ENCODE data around the gene ZNF341. TPM values are rescaled to one million over a fixed set of nuclear protein-coding genes. Genes with fewer than 3 reads are reported as not detected.

The ZNF341 gene
- total RNA-seq, 4 donors from 2014 or later, result 1.7 to 4.4 (median 2.9) TPM

- no peak overlapping the region for H3K27ac ChIP-seq
- H3K27me3 ChIP-seq, result no peaks in the 10 kb centered on the region
- H3K9me3 ChIP-seq, result no peaks in the 10 kb centered on the region
- WGBS, 2 donors (ENCODE audit: low coverage in 1 of 2), result 70 to 73% methylated on average over 2 to 4 of the region's 5 CpGs
- peaks cover 0 to 43% of the 10 kb centered on the region in 2 donors for H3K36me3 ChIP-seq
- peaks cover 0 to 7% (median 0%) of the 10 kb centered on the region in 3 donors for H3K4me1 ChIP-seq
- ATAC-seq, result no peak
- H3K4me3 ChIP-seq, result no peak overlapping the region
- TF ChIP-seq, protein P1, sequence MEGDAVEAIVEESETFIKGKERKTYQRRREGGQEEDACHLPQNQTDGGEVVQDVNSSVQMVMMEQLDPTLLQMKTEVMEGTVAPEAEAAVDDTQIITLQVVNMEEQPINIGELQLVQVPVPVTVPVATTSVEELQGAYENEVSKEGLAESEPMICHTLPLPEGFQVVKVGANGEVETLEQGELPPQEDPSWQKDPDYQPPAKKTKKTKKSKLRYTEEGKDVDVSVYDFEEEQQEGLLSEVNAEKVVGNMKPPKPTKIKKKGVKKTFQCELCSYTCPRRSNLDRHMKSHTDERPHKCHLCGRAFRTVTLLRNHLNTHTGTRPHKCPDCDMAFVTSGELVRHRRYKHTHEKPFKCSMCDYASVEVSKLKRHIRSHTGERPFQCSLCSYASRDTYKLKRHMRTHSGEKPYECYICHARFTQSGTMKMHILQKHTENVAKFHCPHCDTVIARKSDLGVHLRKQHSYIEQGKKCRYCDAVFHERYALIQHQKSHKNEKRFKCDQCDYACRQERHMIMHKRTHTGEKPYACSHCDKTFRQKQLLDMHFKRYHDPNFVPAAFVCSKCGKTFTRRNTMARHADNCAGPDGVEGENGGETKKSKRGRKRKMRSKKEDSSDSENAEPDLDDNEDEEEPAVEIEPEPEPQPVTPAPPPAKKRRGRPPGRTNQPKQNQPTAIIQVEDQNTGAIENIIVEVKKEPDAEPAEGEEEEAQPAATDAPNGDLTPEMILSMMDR (IDR thresholded peaks at IDR 0.05), result no peak
- no peak for TF ChIP-seq POLR2A (IDR thresholded peaks at IDR 0.05)
- TF ChIP-seq EP300 (IDR thresholded peaks at IDR 0.05), result no peak
- no peak for TF ChIP-seq POLR2AphosphoS5 (IDR thresholded peaks at IDR 0.05)
These were observed 52.0 kb downstream of the ZNF341 start for GRCh38 chr20:33783818-33784217.

- no peak overlapping the region for H3K27ac ChIP-seq
- peaks cover 0 to 11% (median 2%) of the 10 kb centered on the region in 3 donors for H3K4me1 ChIP-seq
- H3K27me3 ChIP-seq, result no peaks in the 10 kb centered on the region
- no peak overlapping the region for H3K4me3 ChIP-seq
- ATAC-seq, result no peak
- TF ChIP-seq, protein P1 (IDR thresholded peaks at IDR 0.05), result no peak
- TF ChIP-seq POLR2AphosphoS5 (IDR thresholded peaks at IDR 0.05), result no peak
- no peak for TF ChIP-seq POLR2A (IDR thresholded peaks at IDR 0.05)
- TF ChIP-seq EP300 (IDR thresholded peaks at IDR 0.05), result no peak
- peaks cover 0 to 47% of the 10 kb centered on the region in 2 donors for H3K36me3 ChIP-seq
- WGBS, 2 donors (ENCODE audit: low coverage in 1 of 2), result 71% methylated on average over 1 of the region's 2 CpGs; no CpG with 5 or more reads in 1 of the 2 donors
- no peaks in the 10 kb centered on the region for H3K9me3 ChIP-seq
These were observed 52.4 kb downstream of the ZNF341 start for GRCh38 chr20:33784225-33784624.

DNA sequence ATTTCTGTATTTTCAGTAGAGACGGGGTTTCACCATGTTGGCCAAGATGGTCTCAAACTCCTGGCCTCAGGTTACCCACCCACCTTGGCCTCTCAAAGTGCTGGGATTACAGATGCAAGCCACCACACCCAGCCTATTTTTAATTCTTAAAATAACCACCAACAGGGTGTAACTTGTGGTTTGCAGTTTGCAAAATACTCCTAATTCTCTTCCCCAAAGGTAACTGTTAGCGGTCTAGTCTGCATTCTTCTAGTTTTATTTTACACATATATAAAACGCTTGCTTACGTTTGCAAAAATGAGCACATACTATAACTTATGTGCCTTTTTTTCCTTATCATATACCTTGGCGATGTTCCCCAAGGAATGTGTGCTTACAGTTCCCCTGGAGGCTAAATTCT lies 53.7 kb downstream of the ZNF341 start:
- Histone ChIP-seq H3K27ac (no peak overlapping the region), H3K9me3 (no peaks in the 10 kb centered on the region), H3K27me3 (no peaks in the 10 kb centered on the region), H3K36me3 (peaks cover 0 to 56% of the 10 kb centered on the region in 2 donors), H3K4me1 (peaks cover 0 to 21% (median 3%) of the 10 kb centered on the region in 3 donors), H3K4me3 (no peak overlapping the region)
- WGBS, 2 donors (ENCODE audit: low coverage in 1 of 2), result 90 to 97% methylated on average over 4 to 5 of the region's 5 CpGs
- TF ChIP-seq POLR2A (IDR thresholded peaks at IDR 0.05) (no peak), POLR2AphosphoS5 (IDR thresholded peaks at IDR 0.05) (no peak), EP300 (IDR thresholded peaks at IDR 0.05) (no peak)
- TF ChIP-seq, protein P1 (IDR thresholded peaks at IDR 0.05), result no peak
- ATAC-seq, result no peak

DNA sequence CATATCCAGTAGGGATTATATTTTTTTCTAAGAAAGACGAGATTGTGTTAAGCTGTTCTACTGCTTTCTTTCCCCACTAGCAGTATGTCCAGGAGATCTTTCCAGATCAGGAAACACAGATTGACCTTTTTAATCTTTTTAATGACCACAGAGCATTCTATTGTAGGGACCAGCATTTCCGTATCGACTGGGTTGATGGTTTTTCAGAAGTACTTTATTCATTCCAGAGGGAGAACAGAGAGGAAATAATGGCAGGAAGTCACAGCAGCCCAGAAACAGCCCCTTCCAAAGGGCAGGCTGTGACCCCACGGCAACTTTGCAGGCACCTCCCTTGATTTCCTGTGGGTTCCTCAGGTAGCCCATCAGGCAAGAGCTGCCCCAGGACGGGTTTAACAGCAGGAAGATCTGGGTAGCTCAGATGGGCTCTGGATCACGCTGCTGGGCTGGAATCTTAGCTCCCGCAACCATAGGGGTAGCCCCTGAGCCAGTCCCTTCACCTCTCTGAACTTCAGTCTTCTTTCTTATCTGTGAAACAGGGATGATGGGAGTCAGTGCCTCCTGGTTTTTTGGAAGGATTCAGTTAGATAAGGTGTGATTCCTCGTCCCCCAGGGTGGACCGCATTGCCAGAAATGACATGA lies 55.6 kb downstream of the ZNF341 start:
- Histone ChIP-seq H3K9me3 (no peaks in the 10 kb centered on the region), H3K36me3 (peaks cover 0 to 52% of the 10 kb centered on the region in 2 donors), H3K4me3 (no peak overlapping the region), H3K4me1 (peaks cover 0 to 21% (median 3%) of the 10 kb centered on the region in 3 donors), H3K27me3 (no peaks in the 10 kb centered on the region), H3K27ac (no peak overlapping the region)
- 40 to 62% methylated on average over 3 to 5 of the region's 9 CpGs for WGBS, 2 donors (ENCODE audit: low coverage in 1 of 2)
- no peak for TF ChIP-seq EP300 (IDR thresholded peaks at IDR 0.05)
- TF ChIP-seq POLR2AphosphoS5 (IDR thresholded peaks at IDR 0.05), result no peak
- TF ChIP-seq POLR2A (IDR thresholded peaks at IDR 0.05), result no peak
- TF ChIP-seq, protein P1 (IDR thresholded peaks at IDR 0.05), result no peak
- ATAC-seq, result no peak
